HG03095 (cell line): ENCODE results near the gene CPLX1.
"Not testable (repeated sequence)": the region's sequence is repeated elsewhere in the genome, so short reads cannot be mapped to it uniquely, and the experiment has no call there.

Source experiments
- ATAC-seq: cut with Tn5 transposase; IDR thresholded peaks from one replicate; pipeline ENCODE4 v1.9.1; 2021; ENCODE audit warnings: moderate library complexity; ENCODE audit not compliant: unreplicated experiment

CPLX1 gene

GRCh38 chr4:763191-763810 is 62.6 kb downstream of the CPLX1 start:
- no peak for ATAC-seq

GRCh38 chr4:762211-763190 is 63.4 kb downstream of the CPLX1 start:
- ATAC-seq, result no peak

- ATAC-seq, result no peak
Observed at GRCh38 chr4:761739-762138, 64.2 kb downstream of the CPLX1 start.

- no peak for ATAC-seq
Observed at GRCh38 chr4:761086-761485, 64.8 kb downstream of the CPLX1 start.

GRCh38 chr4:760616-761015 is 65.3 kb downstream of the CPLX1 start:
- no peak for ATAC-seq

- ATAC-seq, result not testable (repeated sequence)
Observed at GRCh38 chr4:759810-760209, 66.1 kb downstream of the CPLX1 start.

GRCh38 chr4:757111-757510 is 68.8 kb downstream of the CPLX1 start:
- ATAC-seq, result no peak

GRCh38 chr4:754221-755120 is 71.5 kb downstream of the CPLX1 start:
- ATAC-seq, result no peak

- ATAC-seq, result not testable (repeated sequence)
Observed at GRCh38 chr4:753186-753585, 72.7 kb downstream of the CPLX1 start.

GRCh38 chr4:752196-752861 is 73.6 kb downstream of the CPLX1 start:
- no peak for ATAC-seq

- ATAC-seq, result no peak
Observed at GRCh38 chr4:751676-752075, 74.3 kb downstream of the CPLX1 start.

GRCh38 chr4:749698-750666 is 75.9 kb downstream of the CPLX1 start:
- no peak for ATAC-seq

- no peak for ATAC-seq
Observed at GRCh38 chr4:748461-748860, 77.5 kb downstream of the CPLX1 start.

- no peak for ATAC-seq
Observed at GRCh38 chr4:747546-748170, 78.3 kb downstream of the CPLX1 start.

- ATAC-seq, result no peak
Observed at GRCh38 chr4:744212-744841, 81.6 kb downstream of the CPLX1 start.

GRCh38 chr4:743463-744211 is 82.3 kb downstream of the CPLX1 start:
- ATAC-seq, result no peak

- no peak for ATAC-seq
Observed at GRCh38 chr4:742742-743311, 83.1 kb downstream of the CPLX1 start.
